ENCODE measurements around the gene RBM47. TPM values are rescaled to one million over a fixed set of nuclear protein-coding genes. Genes with fewer than 3 reads are reported as not detected.
A peak's percentile ranks its signal among the peaks of the same experiment; 100 is the strongest.

RBM47 gene
- total and polyA plus RNA-seq, 2 of the 4 experiments (the other 2 are of a cell fraction): 0.44 to 1.1 TPM

DNA sequence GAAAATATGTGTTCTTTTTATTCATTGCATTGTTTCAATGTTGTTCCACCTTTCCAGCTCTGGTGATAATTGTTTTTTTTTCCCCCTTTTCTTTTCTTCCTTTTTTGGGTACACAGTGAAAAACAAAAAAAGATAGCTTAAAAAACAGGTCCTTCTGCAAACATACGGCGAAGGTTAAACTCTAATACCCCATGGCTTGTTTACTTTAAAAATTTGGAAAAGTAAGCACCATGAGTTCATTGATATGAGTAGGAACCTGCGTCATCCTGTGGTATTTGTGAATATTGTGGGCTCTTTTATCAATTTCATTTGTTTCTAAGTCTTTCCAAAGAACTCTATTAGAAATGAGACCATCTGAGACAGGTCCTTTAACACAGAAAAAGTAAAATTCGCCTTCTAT is 171.0 kb downstream of the RBM47 start:
- H2BK5ac ChIP-seq (ENCODE audit: low read depth, low read length, poor library complexity, severe bottlenecking): no peak overlapping the region
- H3K79me1 ChIP-seq (ENCODE audit: low read depth in 1 of 2, low read length in 2 of 2): no peaks in the 10 kb centered on the region
- no peak overlapping the region for H3K56ac ChIP-seq (ENCODE audit: extremely low read depth, insufficient read depth, low read length)
- H2BK15ac ChIP-seq (ENCODE audit: low read depth, low read length): no peak overlapping the region
- POLR2A ChIA-PET (ENCODE audit: unreplicated experiment): no interaction called here
- H3K4me3 ChIP-seq (ENCODE audit: insufficient read depth, low read depth, low read length): no peak overlapping the region
- no peak overlapping the region for H4K8ac ChIP-seq (ENCODE audit: low read depth in 2 of 2, low read length in 2 of 2)
- H3K4me2 ChIP-seq (ENCODE audit: low read depth, low read length): no peak overlapping the region
- H2AK5ac ChIP-seq (ENCODE audit: low read depth, low read length): no peak overlapping the region
- H3K14ac ChIP-seq (replicated peaks; ENCODE audit: low read depth, low read length): no peak overlapping the region
- H2BK120ac ChIP-seq (ENCODE audit: low read depth, low read length): no peak overlapping the region
- dilution Hi-C loops (cut with HindIII; ENCODE audit: low sequenced_read_pairs, unreplicated experiment) (no loop called here), intact Hi-C loops (cut with micrococcal nuclease) (no loop called here), in situ Hi-C loops (cut with MboI; ENCODE audit: low sequenced_read_pairs) (no loop called here)
- peak; percentile 22 for DNase-seq
- no peak overlapping the region for H3K23ac ChIP-seq (ENCODE audit: low read depth, low read length)
- H2AK9ac ChIP-seq (replicated peaks; ENCODE audit: low read depth, low read length, poor library complexity): no peak overlapping the region
- CTCF ChIA-PET: interaction anchor here (0.6 to 1.0 kb wide), 2 partner anchors 12 to 118 kb away, joined by 3 to 5 read pairs; no protein-coding TSS in a partner anchor
- H3K27ac ChIP-seq (ENCODE audit: insufficient read depth, low read length): no peak overlapping the region
- H2BK20ac ChIP-seq (ENCODE audit: low read depth, low read length): no peak overlapping the region
- BruUV-seq (replicated peaks): no TSS peak
- H3K27me3 ChIP-seq (ENCODE audit: control insufficient read depth, insufficient read depth, low read length): no peaks in the 10 kb centered on the region
- H3K4me1 ChIP-seq (ENCODE audit: control insufficient read depth, insufficient read depth, low read length): no peaks in the 10 kb centered on the region
- H3K9me3 ChIP-seq (ENCODE audit: control insufficient read depth, insufficient read depth, low read length): no peaks in the 10 kb centered on the region
- TF ChIP-seq RCOR1 (IDR thresholded peaks at IDR 0.05; ENCODE audit: insufficient replicate concordance, low read length) (no peak), FOS (IDR thresholded peaks at IDR 0.05; ENCODE audit: low read depth, low read length) (no peak), RFX5 (IDR thresholded peaks at IDR 0.05; ENCODE audit: low read depth, low read length) (no peak), NFE2L2 (IDR thresholded peaks at IDR 0.05; ENCODE audit: low read depth, low read length) (no peak), CEBPB (IDR thresholded peaks at IDR 0.05; ENCODE audit: low read depth, low read length) (no peak), MAZ (IDR thresholded peaks at IDR 0.05; ENCODE audit: borderline replicate concordance, low read depth, low read length) (no peak), CHD1 (IDR thresholded peaks at IDR 0.05; ENCODE audit: low read depth, low read length) (no peak)
- TF ChIP-seq, protein P1, sequence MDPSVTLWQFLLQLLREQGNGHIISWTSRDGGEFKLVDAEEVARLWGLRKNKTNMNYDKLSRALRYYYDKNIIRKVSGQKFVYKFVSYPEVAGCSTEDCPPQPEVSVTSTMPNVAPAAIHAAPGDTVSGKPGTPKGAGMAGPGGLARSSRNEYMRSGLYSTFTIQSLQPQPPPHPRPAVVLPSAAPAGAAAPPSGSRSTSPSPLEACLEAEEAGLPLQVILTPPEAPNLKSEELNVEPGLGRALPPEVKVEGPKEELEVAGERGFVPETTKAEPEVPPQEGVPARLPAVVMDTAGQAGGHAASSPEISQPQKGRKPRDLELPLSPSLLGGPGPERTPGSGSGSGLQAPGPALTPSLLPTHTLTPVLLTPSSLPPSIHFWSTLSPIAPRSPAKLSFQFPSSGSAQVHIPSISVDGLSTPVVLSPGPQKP (IDR thresholded peaks at IDR 0.05; ENCODE audit: borderline replicate concordance, low read depth, low read length): no peak
- H3K4ac ChIP-seq (ENCODE audit: low read depth, low read length): no peak overlapping the region
- H3K9me1 ChIP-seq (ENCODE audit: insufficient read depth, low read length): no peaks in the 10 kb centered on the region
- H3K36me3 ChIP-seq (ENCODE audit: control insufficient read depth, insufficient read depth, low read length): no peaks in the 10 kb centered on the region
- H3K18ac ChIP-seq (ENCODE audit: low read depth, low read length): no peak overlapping the region
- no peaks in the 10 kb centered on the region for H4K20me1 ChIP-seq (ENCODE audit: insufficient read depth, low read length)
- ATAC-seq (ENCODE audit: low read depth): no peak
- no peak overlapping the region for H4K5ac ChIP-seq (ENCODE audit: low read depth, low read length)
- no peak overlapping the region for H2AFZ ChIP-seq (replicated peaks; ENCODE audit: low read length, poor library complexity)
- H3K9ac ChIP-seq (ENCODE audit: low read depth, low read length): no peak overlapping the region
- H4K91ac ChIP-seq (ENCODE audit: insufficient read depth, low read depth, low read length): no peak overlapping the region
- WGBS, 2 experiments (ENCODE audit: extremely low coverage in 2 of 2, insufficient read length in 1 of 2): no CpG with 5 or more reads among the region's 4 CpGs
